GM21528 (cell line): ENCODE measurements around the gene DSCAM.

Source experiments
- ATAC-seq: cut with Tn5 transposase; IDR thresholded peaks from one replicate; pipeline ENCODE4 v1.9.1; 2021; ENCODE audit warnings: mild to moderate bottlenecking, moderate library complexity; ENCODE audit not compliant: unreplicated experiment, low FRiP score

Gene DSCAM

DNA sequence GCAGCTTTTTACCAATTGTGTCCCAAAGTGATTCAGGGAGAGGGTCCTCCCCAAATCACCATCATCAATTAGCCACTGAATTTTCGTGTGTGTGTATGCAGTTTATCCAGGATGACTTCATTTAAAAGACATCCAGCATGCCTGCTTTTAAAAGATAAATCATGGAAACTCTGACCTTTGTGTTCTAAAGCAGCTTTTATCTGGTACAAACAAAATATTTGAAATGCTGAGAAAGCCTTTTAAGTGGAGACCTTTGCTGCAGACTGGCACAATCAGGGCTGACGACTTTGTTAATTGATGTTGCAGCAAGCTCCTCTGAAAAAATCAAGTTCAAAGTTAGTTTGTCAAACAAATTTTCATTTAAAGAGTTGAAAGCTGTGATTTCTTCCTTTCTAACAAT is 875.0 kb downstream of the DSCAM start:
- no peak for ATAC-seq

DNA sequence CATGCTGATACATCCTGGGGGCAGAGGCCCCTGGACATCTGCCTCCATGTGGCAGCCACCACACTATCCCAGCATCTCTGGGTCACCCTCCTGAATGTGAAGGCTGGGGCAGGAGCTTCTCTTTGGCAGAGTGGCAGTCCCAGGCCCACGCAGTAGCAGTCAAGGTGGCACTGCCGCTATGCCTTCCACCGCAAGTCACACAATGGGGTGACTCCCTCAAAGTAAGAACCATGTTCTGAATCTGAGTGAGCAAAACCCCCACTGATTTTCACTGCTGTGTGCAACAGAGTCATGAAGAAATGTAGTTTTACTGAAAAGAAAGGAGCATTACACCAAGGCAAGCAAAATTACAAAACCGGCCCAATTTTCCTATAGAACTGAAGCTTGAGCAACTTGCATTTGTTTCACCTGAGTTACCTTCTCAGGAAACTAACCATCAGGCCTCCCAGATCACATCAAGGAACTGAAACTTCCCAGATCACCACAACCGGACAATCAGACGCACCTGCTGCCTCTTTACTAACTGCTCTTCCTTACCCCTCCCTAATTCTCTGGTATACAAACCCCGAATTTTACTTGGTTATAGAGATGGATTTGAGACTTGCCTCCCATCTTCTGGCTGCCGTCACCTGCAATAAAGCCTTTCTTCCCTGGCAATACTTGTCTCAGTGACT is 877.1 kb downstream of the DSCAM start:
- no peak for ATAC-seq

DNA sequence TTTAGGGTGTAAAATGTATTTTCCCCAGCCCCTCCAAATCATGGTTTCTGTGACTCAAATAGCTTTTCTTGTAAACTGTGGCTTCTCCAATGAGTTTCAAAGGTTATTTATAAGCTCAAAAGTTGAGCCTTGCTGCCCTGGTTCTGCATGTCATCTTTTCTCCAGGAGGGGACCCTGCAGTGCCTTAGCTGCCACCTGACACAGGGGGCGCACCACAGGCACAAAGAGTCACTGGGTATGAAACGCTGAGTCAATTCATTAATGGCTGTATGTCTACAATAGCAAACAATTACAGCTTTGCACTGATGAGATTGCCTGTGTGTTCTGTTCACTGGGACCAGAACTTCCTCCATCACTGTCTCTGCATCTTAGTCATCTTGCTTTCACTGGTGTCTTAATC is 878.9 kb downstream of the DSCAM start:
- no peak for ATAC-seq

DNA sequence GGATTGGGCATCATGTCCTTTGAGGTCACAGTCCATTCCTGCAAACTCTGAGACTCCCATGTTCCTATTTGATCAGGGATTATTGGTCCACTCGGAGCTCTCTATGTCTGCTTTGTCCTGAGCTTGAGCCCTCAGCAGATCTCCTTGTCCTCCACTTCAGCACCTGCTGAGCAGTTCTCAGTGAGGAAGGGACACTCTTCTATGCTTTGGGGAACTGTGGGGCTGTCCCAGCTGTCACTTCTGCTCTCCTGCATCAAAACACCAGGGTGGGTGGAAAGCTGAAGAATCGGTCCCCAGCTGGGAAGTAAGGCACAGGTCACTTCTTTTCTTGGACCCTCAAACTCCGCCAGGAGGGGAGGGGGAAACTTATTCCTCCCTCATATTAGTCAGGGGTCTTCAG is 880.2 kb downstream of the DSCAM start:
- no peak for ATAC-seq

DNA sequence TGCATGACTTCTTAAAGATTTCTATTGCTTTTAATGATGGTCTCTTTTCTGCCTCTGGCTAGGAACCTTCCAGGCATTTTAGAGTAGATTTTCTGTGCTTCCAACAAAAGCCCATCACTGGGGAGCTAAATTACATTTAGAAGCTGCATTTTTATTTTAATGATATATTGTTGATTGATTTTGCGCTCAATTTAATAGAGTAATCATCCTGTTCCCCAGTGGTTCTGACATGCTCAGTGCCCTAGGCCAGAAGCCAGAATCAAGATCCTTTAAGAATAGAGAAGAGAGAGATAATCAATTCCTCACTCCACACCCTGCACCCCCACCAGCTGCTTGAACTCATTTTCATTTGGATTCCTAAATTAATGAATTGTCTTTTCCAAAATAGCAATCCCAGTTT is 881.9 kb downstream of the DSCAM start:
- ATAC-seq = no peak

DNA sequence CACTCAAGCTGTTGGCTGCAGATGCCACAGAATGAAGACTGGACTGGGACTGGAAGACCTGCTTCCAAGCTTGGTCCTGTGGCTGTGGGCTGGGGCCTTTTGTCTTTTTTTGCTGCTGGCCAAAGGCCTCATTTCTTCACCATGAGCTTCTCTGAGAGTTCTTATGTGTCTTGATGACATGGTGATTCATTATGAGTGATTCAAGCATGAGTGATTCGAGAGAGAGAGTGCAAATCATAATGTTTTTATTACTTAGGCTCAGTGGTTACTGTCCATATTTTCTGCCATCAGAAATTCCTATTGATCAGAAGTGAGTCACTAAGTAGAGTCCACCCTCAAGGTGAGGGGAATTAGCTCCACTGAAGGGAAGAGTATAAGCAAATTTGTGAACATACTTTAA is 885.7 kb downstream of the DSCAM start:
- ATAC-seq = no peak
